Sciatic nerve (tissue), 2 donors: Measurements from ENCODE around the gene PTGIR. TPM values are rescaled to one million over a fixed set of nuclear protein-coding genes. Genes with fewer than 3 reads are reported as not detected.

ENCODE experiments used
- ATAC-seq: fragments of 200-7000 bp; cut with Tn5 transposase; one replicate; pipeline ENCODE4 v1.9.1; 2020; ENCODE audit warnings: mild to moderate bottlenecking, moderate library complexity
- DNase-seq: peaks from one replicate; pipeline ENCODE4 v3.0.0-alpha.2; 2020; ENCODE audit warnings: low spot score
- intact Hi-C: fragments of 100-400 bp; cut with DNase I; formaldehyde crosslinking; loops from one replicate; pipeline ENCODE4 v1.14.2; 2022
- total RNA-seq: library from RNA; stranded (reverse); fragmentation: NEBNext Ultra II Directional; extraction: Animal tissue kit (Norgen Biotek cat#: 25700); gene quantifications from one replicate; pipeline ENCODE4 v1.2.1, GENCODE V29; 2021
- donor health status: DM: no; HTN: no; CAD: no.
- donor health status: DM: no; HTN: no; CAD: no.

Gene PTGIR
- total RNA-seq, 1 donor from 2014 or later: 8.0 TPM

DNA sequence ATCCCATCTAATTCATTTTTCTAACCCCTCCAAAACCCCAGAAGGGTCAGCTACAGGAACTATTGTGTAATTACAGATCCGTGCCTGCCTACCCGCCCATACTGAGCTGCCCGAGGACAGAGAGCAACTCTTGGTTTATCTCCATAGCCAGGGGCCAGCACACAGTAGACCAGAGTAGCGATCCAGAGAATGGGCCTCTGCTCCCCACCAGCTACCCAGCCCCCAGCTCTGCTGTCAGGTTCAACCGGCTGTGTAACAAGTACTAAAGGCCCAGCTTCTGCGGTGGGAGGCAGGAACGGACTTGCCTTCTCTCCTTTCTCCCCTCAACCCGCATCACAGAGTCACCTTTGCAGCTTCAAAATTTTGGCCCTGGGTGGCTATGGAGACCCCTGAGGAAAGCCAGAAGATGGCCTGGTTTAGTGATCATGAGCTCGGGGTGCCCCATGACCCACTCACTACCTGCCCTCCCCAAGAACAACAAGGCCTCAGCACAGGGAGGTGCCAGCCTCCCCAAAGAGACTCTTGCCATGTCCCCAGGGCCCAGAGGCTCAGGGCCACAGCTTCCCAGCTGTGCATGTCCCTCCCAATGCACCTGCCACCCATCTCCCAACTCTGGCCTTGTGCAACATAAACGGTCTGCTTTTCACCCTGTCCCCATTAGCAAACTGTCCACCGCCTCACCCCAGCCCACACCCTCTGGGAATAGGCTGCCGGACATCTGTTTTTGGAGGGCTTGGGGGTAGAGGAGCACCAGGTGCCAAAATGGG is 18.0 kb downstream of the PTGIR start:
- ATAC-seq (no peak), DNase-seq (peak; percentile 55)
- intact Hi-C loops: no loop called here

DNA sequence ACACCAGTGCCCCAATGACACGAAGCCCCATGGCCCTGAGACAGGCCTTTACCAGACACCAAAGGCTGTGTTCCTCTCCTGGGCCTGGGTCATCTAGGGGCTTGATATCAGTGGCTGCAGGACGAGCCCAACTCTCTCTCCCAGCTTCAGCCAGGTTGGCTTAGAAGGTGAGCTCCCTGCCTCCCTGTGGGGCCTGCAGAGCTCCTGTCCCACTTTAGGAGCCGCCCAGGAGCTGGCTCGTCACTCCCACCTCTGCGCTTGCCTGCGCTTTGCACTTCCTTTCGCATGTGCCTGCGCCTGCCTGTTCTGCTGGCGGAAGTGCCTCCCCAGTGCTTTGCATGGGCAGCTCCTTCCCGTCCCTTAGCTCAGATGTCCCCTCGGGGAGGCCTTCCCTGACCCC is 18.9 kb downstream of the PTGIR start:
- ATAC-seq: no peak
- peak; percentile 51 for DNase-seq
- intact Hi-C loops: no loop called here

DNA sequence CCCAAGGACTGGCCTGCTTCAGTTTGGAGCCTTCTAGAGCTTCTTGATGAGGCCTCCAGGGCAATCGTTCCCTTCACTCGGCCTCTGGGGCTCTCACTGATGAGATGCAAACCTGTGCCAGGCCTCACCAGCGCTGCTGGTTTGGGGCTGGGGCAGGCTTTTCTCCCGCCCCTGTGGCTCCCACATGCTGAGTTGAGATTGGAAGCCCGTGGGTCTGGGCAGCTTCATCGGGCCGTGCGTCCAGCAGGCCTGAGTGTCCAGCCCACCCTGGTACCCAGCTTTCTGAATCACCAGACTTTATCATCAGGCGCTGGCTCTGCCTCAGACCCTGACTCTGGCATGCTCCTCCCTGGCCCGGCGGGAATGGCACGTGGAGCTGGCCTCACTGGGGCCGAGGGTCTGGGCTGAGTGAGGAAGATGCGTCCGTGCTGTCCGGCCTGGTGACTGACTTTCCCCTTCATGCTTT is 19.5 kb downstream of the PTGIR start:
- intact Hi-C loops: no loop called here
- no peak for ATAC-seq
- peak; percentile 60 for DNase-seq

GRCh38 chr19:46604781-46605355 is 20.0 kb downstream of the PTGIR start:
- DNase-seq: peak; percentile 59
- no peak for ATAC-seq

GRCh38 chr19:46603752-46604231 is 21.1 kb downstream of the PTGIR start:
- intact Hi-C loops: no loop called here

More at GRCh38 chr19:46604781-46605355, 20.0 kb downstream of the PTGIR start:
- intact Hi-C loops: no loop called here

GRCh38 chr19:46603195-46603637 is 21.7 kb downstream of the PTGIR start:
- ATAC-seq: no peak
- intact Hi-C loops: no loop called here
- peak; percentile 53 for DNase-seq

More at GRCh38 chr19:46603752-46604231, 21.1 kb downstream of the PTGIR start:
- DNase-seq (peak; percentile 56), ATAC-seq (no peak)

GRCh38 chr19:46602392-46603194 is 22.3 kb downstream of the PTGIR start:
- ATAC-seq: no peak
- DNase-seq: peak; percentile 63
- intact Hi-C loops: no loop called here

- ATAC-seq (peak; percentile 2), DNase-seq (no peak)
- intact Hi-C loops: no loop called here
These were observed 23.3 kb downstream of the PTGIR start, which contains the start of gene CALM3 for GRCh38 chr19:46601318-46602224. TSS of gene CALM3 (plus strand) at chr19:46601330. CDS start at chr19:46601435, 105 bp downstream.

DNA sequence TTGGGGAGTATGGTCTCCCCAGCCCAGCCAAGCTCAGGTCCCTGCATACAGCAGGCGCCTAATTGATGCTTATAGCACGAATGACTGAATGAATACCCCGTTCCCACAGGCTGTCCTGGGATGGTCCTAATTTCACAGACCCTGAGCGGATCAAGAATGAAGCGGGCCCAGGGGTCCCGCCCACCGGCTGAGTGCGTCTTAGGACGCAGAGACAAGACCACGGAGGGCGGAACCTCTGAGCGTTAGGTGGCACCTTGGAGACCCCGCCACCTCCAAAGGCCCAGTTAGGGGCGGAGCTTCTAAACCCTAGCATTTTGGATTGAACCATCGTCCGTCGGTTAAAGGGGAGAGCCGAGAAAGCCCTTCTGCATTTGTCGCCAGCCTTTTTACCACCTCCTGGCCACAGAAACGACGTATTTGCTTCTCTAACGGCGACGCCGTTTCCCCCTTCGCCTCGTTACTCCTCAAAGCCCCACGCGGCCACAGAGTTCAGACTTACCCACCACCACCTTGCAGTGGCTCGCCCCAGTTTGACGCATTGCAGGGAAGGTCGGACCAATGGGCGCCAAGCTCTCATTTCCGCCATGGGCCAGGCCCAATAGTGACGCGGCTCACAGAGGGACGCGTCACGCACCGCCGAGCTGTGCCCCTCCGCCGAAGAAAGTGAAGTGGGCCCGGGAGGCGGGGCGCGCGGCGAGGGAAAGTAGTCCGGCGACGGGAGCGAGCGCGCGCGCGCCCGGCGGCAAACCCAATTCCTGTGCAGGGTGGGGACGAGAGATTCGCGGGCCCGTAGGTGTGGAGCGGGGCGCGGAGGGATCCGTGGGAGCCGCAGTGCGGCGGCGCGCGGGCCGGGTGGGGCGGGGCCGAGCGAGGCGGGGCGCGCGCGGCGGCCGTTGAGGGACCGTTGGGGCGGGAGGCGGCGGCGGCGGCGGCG is 24.2 kb downstream of the PTGIR start:
- ATAC-seq: peak; percentile 94
- intact Hi-C loops: no loop called here
- peak; percentile 99 for DNase-seq

DNA sequence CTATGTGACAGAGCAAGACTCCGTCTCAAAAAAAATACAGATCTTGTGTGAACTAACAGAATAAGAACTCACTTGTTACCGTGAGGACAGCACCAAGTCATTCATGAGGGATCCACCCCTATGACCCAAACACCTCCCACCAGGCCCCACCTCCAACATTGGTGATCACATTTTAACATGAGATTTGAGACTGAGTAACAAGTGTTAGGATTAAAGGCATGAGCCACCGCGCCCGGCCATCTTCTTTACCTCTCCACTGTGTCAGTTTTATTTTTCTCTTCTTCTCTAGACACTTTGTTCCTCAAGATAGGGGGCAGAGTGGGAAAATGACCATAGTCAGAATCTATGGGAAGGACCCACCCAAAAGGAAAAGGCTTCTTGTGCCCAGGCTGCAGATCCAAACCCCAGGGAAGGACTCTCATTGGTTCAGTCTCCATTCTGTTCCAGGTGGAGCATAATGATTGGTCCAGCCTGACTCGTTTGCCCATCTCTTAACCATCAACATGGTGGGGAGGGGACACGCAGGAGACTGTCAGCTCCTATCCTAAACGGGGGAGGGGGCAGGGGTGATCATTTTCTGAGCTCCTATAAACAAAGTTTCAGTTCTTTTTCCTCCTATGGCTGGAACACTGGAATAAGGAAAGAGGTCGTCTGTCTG is 25.0 kb downstream of the PTGIR start:
- ATAC-seq (no peak), DNase-seq (no peak)
- intact Hi-C loops: no loop called here

DNA sequence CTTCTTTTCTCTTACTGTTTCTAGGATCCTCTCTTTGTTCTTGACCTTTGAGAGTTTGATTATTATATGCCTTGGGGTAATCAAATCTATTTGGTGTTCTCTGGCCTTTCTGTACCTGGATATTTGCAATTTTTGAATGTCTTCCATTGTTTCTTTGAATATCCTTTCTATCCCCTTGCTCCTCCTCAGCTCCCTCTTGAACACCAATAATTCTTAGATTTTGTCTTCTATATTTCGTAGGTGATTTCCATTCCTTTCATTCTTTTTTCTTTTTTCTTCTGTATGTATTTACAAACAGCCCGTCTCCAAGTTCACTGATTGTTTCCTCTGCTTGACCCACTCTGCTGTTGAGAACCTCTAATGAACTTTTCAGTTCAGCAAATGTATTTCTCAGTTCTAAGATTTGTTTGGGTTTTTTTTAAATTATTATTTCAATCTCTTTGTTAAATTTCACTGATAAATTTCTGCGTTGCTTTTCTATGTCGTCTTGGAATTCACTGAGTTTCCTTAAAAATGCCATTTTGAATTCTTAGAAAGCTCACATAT is 26.4 kb downstream of the PTGIR start:
- DNase-seq: no peak
- no peak for ATAC-seq
- intact Hi-C loops: no loop called here

GRCh38 chr19:46596008-46596407 is 28.9 kb downstream of the PTGIR start:
- DNase-seq: no peak
- intact Hi-C loops: no loop called here

DNA sequence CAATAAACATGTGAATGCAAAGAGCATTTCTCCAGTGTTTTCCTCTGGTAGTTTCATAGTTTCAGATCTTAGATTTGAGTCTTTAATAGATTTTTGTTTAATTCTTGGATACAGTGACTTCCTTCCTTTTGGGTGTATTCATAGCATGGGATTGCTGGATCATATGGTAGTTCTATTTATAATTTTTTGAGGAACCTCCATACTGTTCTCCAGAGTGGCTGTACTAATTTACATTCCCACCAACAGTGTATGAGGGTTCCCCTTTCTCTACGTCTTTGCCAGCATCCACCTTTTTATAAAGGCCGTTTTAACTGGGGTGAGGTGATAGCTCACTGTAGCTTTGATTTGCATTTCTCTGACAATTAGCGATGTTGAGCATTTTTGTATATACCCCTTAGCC is 33.0 kb downstream of the PTGIR start:
- intact Hi-C loops: no loop called here
- DNase-seq (no peak), ATAC-seq (no peak)

More at GRCh38 chr19:46596008-46596407, 28.9 kb downstream of the PTGIR start:
- no peak for ATAC-seq

DNA sequence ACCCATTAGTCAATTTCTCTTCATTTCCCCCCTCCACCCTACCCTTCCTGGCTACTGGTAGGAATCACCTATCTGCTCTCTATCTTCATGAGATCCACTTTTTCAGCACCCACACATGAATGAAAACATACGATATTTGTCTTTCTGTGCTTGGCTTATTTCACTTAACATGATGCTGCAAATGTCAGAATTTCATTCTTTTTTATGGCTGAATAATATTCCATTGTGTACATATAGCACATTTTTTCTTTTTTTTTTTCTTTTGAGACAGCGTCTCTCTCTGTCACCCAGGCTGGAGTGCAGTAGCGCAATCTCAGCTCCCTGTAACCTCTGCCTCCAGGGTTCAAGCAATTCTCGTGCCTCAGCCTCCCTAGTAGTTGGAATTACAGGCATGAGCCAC is 33.6 kb downstream of the PTGIR start:
- intact Hi-C loops: no loop called here
- DNase-seq (no peak), ATAC-seq (no peak)

DNA sequence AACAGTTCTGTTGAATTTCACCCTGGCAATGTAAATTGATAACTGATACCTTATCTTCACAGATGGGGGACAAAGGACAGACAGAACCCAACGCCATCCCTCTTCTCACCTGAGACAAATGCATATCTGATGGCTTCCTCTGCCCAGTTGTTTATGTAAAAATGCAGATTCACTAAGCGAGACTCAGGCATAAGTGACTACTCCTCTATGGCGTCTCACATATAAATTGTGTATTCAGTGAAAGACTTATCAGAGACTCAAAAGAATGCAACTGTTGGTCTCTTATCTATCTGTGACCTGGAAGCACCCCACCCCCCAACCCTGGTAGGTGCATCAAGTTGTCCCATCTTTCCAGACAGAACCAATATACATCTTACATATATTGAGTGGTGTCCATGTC is 37.0 kb downstream of the PTGIR start:
- no peak for DNase-seq
- intact Hi-C loops: no loop called here
- no peak for ATAC-seq

GRCh38 chr19:46586294-46586693 is 38.6 kb downstream of the PTGIR start:
- intact Hi-C loops: no loop called here
- DNase-seq (no peak), ATAC-seq (no peak)

- ATAC-seq: no peak
- intact Hi-C loops: no loop called here
- DNase-seq: no peak
These were observed 39.4 kb downstream of the PTGIR start for GRCh38 chr19:46585539-46585938.
